Measurements from ENCODE around the gene HDAC8. TPM values are rescaled to one million over a fixed set of nuclear protein-coding genes. Genes with fewer than 3 reads are reported as not detected.
"Not testable (repeated sequence)": the region's sequence is repeated elsewhere in the genome, so short reads cannot be mapped to it uniquely, and the experiment has no call there.

Gene HDAC8
- total RNA-seq, 1 donor from 2014 or later = 25.6 TPM

DNA sequence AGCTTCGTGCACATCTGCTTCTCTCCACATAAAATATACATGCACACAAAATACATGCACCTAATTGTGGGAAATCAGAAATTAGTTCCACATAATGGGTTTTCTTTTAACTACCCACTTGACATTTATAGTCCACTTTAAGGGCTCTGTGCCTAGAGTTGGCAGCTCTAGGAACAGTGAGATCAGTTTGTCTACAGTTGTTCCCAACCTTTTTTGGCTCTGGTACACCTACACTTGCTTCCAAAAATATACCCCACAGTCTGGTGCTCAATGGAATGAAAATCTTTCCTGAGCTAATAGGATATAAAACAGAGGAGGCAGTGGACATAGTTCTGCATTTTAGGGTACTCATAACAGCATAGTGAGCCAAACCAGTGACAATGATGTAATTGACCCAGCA is 36.1 kb downstream of the HDAC8 start:
- DNase-seq (ENCODE audit: low read depth in 2 of 2) = no peak

DNA sequence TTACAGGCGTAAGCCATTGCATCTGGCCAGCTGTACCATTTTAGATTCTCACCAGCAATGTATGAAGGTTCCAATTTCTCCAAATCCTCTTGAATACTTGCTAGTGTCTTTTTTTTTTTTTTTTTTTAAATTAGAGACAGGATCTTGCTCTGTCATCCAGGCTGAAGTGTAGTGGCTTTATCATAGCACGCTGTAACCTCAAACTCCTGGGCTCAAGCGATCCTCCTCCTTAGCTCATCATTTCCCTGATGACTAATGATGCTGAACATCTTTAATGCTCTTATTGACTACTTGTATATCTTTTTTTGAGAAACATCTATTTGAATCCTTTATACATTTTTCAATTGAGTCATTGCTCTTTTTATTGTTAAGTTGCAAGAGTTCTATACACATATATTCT is 40.3 kb downstream of the HDAC8 start:
- peak in 1 of 2 donors; percentile 8 for DNase-seq (ENCODE audit: low read depth in 2 of 2)

DNA sequence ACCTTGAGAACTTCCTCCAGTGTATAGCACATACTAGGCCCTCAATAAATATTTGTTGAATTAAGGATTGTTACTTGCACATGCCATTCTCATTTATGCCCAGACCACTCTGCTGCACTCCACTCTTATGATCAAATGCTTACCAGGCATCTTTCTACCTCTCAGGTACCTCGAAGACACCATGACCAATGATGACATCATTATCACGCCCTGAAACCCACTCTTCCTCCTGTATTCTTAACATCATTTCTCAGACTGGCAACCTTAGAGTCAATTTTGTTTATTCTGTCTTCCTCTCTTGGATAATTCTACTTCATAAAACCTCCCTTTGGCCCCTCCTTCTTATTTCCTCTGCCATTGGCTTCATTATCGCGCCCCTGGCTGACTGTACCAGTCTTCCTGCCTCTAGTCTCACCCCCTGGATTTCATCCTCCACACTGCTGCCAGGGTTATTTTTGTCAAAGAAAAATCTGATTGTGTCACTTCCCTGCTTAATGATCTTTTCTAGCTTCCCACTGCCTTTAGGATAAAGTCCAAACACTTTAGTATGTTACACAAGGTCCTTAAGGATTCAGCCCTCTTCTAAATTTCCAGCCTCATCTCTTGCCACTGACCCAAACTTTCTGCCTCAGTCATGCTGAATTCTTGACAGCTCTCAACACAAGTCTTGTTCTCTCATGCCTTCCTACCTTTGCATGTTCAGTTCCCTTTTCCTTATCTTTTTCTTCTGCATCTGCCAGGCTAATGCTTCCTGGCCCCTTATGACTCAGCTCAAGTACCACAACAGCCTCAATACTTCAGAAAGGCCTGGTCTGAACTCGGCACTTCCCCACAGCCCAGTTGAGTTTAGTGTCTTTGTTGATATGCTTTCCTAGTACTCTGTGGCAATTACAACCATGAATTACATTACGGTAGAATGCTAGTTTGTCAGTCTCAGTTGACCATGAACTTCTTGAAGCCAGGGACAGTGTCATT is 45.8 kb downstream of the HDAC8 start:
- DNase-seq (ENCODE audit: low read depth in 2 of 2) = peak in 1 of 2 donors; percentile 54

DNA sequence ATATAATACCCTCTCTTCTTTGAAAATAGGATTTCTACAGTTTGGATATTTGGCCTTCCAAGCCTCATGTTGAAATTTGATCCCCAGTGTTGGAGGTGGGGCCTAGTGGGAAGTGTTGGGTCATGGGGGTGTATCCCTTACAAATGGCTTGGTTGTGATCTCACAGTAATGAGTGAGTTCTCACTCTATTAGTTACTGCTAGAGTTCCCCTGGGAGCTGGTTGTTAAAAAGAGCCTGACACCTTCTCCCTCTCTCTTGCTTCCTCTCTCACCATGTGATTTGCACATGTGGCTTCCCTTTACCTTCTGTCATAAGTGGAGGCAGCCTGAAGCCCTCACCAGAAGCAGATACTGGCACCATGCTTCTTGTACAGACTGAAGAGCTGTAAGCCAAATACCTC is 73.9 kb downstream of the HDAC8 start:
- no peak for DNase-seq (ENCODE audit: low read depth in 2 of 2)

DNA sequence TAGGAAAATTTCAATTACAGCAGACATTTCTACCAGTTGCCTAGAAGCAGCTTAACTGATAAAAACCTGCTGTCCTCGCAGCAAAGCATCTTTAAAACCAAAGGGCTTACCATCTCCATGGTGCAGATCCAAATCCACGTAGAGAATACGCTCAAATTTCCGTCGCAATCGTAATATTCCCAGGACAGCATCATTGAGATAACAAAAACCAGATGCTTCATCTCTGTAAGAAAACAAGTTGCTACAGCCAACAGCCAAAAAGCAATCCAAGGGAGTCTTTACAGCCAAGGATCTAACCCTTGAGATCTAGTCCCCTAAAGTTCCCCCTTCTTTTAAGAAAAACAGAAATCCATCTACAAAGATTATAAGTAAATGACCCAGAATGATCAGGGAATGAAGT is 77.6 kb downstream of the HDAC8 start:
- DNase-seq (ENCODE audit: low read depth in 2 of 2) = no peak

DNA sequence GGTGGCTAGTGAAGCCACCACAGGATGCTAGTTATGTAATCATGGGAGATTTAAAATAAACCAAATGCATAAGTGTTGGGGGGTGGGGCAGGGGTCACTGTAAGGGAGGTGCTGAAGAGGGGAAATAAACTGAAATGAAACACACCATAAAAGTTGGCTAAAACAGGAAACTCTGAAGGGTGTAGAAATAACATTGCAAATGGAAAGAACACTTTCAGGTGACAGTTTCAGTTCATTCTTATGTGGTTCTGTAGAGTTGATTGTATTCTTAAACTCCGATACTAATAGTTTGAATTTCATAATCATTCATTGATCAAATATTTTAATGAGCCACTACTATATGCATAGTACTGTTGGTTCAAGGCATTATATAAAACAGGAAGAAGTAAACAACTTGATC is 80.1 kb downstream of the HDAC8 start:
- DNase-seq (ENCODE audit: low read depth in 2 of 2) = no peak

DNA sequence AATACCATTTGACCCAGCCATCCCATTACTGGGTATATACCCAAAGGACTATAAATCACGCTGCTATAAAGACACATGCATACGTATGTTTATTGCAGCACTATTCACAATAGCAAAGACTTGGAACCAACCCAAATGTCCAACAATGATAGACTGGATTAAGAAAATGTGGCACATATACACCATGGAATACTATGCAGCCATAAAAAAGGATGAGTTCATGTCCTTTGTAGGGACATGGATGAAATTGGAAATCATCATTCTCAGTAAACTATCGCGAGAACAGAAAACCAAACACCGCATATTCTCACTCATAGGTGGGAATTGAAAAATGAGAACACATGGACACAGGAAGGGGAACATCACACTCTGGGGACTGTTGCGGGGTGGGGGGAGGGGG is 82.4 kb downstream of the HDAC8 start:
- DNase-seq (ENCODE audit: low read depth in 2 of 2) = not testable (repeated sequence)

DNA sequence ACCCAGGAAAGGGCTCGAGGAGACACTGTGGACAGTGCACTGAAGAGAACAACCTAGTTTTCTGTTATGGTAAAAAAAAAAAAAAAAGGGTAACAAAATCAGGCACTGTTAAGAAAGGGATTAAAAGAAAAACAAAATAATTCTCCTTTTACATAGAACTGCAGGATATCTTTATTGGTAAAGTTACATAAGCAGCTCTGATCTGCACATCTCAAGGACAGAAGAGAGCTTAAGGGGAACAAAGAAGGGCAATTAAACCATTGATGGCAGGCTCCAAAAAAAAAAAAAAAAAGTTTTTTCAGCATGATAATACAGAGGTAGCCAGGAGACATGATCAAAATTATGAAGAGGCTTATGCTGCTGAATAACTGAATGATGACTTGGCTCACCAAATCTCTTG is 85.0 kb downstream of the HDAC8 start:
- DNase-seq (ENCODE audit: low read depth in 2 of 2) = no peak

DNA sequence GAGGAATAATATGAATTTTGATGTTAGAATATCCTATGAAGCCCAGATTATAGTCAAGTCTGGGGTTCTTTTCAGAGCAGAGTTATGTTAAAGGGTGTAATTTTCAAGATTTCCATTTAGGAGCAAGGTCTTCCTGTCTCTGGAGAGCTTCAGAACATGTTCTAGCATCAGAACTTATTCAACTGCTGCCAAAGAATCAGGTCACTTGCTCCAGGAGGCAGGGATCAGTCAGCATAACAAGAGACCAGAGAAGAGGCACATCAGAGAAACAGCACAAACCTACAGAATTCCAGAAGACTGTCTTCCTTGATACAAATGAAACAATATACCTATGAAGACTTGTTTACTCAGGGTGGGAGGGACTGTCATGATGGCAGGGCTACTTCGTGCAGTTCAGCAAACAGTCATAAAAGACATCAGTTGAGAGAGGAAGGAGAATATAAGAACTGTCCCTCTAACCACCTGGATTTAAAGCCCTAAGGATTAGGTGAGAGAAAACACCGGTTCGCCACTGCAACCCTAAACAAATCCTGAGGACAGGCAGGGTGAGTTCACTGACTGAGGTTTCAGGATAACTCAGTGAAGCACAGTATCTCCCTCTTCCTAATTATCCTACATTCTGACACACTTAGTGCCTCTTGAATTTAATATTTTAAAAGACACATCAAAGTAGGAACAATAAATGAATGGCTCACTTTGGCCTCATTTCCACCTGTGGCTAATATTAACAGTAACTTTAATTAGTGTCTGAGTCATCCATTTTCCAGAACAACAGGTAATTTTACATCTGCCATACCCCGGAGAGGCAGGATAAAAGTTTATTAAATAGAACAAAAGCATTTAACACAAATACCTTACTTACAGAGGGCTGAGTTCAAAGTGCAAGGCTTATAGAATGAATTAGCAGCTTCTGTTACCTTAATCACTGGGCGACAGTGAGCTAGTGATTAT is 93.0 kb downstream of the HDAC8 start:
- DNase-seq (ENCODE audit: low read depth in 2 of 2) = no peak

DNA sequence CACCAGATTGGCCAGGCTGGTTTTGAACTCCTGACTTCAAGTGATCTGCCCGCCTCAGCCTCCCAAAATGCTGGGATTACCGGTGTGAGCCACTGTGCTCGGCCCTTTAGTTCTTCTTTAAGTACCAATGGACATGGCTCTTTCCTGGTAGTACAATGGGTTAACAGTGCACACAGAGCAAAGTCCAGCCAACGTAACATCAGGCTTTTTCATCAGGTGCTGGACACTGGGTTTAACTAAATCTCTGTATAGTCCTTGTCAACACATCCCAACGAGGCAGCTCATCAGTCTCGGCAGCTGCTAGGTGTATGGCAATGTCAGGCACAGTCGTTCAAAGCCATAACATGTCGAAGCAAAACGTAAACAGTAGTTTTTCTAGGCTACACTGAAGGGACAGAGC is 93.8 kb downstream of the HDAC8 start:
- DNase-seq (ENCODE audit: low read depth in 2 of 2) = no peak

DNA sequence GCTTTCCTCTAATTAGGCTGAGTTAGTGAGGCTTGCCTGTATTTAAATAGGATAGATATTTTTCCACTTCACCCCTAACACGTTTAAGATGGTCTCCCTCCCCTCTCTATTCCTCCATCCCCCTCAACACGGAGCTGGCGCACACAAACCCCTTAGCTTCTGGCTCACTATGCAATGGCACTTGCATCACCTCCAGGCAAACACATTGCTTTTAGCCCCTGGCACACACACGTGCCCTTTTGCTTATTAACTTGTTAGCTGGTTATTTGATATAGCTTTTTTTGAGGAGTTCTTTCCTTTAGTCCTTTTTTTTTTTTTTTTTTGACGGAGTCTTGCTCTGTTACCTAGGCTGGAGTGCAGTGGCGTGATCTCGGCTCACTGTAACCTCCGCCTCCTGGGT is 94.3 kb downstream of the HDAC8 start:
- no peak for DNase-seq (ENCODE audit: low read depth in 2 of 2)

DNA sequence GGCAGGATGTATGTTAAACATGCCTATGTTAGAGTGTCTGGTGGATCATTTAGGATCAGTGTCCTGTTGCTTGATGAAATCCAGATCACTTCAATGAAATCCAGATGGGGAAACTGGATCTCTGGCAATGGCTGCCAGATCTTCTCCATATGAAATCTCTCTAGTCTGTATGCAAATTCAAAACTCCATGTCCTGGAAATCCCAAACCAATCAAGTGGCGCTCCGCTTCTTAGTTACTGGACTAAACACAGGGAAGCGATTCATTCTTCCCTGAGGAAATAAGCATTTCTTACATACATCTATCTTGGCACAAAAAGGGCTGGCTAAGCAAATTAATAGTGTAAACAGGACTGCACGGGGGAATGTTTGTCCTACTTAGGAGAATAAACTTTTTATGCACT is 94.9 kb downstream of the HDAC8 start:
- DNase-seq (ENCODE audit: low read depth in 2 of 2) = peak in 1 of 2 donors; percentile 1

DNA sequence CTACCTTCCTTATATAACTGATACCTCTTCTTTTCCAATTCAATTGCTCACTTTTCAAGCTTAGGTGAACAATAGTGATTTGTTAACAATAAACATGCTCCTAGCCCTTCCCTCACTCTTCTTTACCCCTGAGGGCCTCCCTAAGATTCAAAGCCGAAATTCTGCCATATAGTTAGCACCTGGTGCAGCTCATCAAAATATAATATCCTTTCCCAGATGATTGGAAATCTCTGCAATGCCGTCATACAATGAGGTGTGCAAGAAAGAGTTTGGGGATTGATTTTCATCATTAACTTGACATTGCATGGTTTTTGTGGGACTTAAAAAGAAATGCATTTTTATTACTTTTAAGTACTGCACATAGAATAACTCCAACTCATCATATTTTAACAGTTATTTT is 95.3 kb downstream of the HDAC8 start:
- DNase-seq (ENCODE audit: low read depth in 2 of 2) = no peak

DNA sequence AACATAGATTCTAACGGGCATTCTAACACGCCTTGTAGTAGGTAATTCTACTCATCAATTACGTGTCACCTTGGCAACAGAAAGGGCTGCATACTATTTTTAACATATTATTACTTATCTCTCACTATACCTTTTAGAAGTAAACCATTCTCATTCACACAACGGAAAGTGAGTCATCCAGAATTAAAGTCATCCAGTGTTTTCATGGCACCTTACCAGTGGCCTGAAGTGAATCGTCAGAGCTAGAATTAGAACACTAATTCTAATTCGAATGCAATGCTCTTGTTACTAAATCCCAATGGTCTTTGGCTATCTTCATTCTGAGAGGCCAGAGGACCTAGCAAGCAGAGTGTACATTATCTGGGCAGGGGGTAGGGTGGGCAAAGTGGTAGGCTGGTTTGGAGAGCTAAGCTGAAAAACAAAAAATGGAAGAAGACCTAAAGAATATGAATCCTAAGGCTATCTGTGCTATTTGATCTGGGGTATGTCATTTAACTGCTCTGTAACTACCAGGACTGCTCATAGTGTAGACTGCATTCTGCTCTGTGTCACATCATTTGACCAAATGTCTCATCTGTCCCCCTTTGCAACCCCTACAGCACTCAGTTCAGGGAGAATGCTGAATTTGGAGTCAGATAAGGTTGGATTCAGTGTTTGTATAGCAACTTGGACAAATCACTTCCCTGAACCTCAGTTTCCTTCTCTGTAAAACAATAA is 96.5 kb downstream of the HDAC8 start:
- peak; percentile 36 to 37 for DNase-seq (ENCODE audit: low read depth in 2 of 2)

DNA sequence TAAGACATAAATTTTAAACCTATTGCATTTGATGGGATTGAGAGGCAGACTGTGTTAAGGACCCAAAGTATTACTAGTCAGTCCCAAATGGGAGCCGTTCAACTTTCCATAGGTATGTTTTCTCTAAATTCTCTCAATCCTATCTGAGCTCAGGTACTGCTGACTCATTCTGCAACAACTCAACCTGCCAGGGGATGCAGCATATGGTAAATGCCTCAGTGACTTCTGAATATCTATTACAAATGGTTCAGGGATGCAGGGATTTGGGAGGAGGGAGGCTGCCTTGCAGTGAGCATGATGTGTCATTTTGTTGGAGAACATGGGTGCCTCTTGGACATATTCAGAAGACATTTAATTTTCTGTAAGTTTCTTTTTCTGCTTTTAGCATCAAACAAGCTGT is 97.3 kb downstream of the HDAC8 start:
- DNase-seq (ENCODE audit: low read depth in 2 of 2) = no peak

DNA sequence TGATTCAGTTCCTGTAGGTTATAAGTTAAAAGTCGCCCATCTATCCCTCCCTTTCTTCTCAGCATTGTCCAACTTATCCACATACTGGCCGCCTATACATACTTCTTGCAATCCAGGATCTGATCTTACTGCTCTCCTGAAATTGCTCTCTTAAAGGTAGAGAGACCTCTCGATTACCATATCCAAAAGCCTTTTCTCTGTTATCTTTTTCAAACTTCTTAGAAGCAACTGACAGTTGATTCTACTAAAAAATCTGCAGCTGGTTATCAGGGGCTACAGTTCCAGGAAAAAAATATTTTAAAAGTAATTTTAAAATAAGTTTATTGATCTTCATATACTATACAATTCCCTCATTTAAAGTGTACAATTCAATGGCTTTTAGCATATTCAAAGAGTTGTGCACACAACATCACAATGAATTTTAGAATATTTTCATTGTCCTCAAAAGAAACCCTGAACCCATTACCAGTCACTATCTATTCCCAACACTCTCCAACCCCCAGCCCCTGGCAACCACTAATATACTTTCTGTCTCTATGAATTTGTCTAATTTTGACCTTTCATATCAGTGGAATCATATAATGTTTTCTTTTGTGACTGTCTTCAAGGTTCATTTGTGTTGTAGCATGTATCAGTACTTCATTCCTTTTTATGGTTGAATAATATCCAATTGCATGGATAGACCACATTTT is 102.0 kb downstream of the HDAC8 start:
- no peak for DNase-seq (ENCODE audit: low read depth in 2 of 2)

DNA sequence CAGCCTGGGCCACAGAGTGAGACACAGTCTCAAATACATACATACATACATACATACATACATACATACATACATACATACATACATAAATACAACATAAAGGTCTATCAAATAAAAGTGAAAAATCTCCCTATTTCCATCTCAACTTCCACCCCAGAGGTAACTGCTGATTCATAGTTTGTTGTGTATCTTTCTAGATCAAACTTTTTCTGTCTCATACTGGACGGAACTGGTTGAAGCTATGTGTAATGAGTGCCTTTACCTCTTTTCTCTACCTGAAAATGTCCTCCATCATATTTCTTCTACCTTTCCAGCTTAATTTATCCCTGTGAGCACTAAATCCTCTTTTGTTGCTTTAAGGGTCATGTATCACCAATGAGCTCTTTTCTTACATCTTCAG is 102.5 kb downstream of the HDAC8 start:
- no peak for DNase-seq (ENCODE audit: low read depth in 2 of 2)

DNA sequence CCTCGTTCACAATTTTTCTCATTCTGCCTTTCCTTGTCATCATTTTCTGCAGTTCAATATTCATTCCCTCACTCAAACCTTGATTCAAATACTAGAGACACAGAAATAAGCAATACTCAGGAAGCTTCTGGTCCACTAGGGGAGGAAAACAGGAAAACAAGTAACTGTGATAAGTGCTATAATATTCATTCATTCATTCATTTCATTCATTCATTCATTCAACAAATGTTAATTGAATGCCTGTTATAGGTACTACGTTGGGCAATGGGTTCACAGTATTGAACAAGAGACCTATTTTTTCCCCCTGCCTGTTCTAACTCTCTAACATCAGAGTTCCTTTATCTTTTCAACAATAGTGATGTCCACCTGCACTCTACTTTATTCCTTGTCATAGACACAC is 104.0 kb downstream of the HDAC8 start:
- no peak for DNase-seq (ENCODE audit: low read depth in 2 of 2)

DNA sequence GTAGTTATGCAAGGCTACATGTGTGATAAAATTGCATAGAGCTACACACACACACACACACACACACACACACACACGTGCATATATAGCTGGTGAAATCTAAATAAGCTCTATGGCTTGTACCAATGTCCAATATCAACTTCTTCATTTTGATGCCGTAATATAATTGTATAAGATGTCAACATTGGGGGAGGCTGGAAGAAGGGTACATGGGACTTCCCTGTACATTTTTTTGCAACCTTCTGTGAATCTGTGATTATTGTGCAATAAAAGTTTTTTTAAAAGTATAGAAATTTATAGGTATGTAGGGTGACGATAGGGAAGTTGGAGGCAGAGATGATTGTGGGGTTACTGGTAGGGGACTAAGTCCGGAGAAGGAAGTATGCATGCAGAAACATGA is 105.5 kb downstream of the HDAC8 start:
- DNase-seq (ENCODE audit: low read depth in 2 of 2) = no peak

DNA sequence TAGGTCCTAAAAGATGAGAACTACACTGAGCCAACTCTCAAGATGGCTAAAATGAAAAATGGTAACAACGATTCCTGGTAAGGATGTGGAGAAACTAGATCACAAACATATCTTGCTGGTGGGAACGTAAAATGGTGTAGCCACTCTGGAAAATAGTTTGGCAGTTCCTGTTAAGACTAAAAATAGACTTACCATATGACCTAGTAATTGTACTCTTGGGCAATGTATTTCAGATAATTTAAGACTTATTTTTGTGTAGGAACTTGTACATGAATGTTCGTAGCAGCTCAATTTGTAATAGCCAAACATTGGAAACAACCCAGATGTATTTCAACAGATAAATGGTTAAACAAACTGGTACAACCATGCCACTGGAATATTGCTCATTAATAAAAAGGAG is 106.2 kb downstream of the HDAC8 start:
- DNase-seq (ENCODE audit: low read depth in 2 of 2) = no peak

DNA sequence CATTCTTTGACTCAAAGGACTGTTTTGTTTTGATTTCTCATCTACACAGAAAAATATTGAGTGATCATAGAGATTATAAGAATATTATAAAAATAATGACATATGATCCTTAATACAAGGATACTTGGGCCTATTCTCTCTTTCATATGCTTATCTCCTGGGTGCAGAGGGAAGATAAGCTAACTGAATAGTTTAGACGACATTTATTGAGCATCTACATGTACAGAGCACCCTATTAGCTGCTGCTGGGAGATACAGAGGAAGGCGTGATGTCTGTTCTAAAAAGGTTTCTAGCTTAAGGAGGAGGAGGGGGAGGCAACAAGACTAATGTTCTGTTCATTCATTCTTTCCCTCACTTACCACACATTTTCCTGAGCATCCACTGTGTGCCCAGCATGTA is 106.8 kb downstream of the HDAC8 start:
- no peak for DNase-seq (ENCODE audit: low read depth in 2 of 2)
